ENCODE measurements around the gene AGTRAP. TPM values are rescaled to one million over a fixed set of nuclear protein-coding genes. Genes with fewer than 3 reads are reported as not detected.

The AGTRAP gene
- total and polyA plus RNA-seq, 3 donors from 2014 or later: 49.2 to 75.3 (median 64.1) TPM

- TF ChIP-seq POLR2A (IDR thresholded peaks at IDR 0.05) (no peak), CTCF (IDR thresholded peaks at IDR 0.05) (no peak)
- no peaks in the 10 kb centered on the region for H3K27me3 ChIP-seq
- intact Hi-C loops (cut with DNase I; ENCODE audit: low total_unique reads): no loop called here
- 36 to 66% methylated on average over 14 to 20 of the region's 20 CpGs for WGBS, 2 donors
- H3K4me1 ChIP-seq: peaks cover 50% of the 10 kb centered on the region
- no peak for DNase-seq
- H3K4me3 ChIP-seq: no peak overlapping the region
- H3K36me3 ChIP-seq (ENCODE audit: low read depth, missing control alignments): no peaks in the 10 kb centered on the region
- no peaks in the 10 kb centered on the region for H3K9me3 ChIP-seq
- H3K27ac ChIP-seq: peak overlapping the region; percentile 96
Measured at GRCh38 chr1:11790101-11790879, 54.4 kb downstream of the AGTRAP start.

GRCh38 chr1:11790880-11791715 lies 55.2 kb downstream of the AGTRAP start:
- Histone ChIP-seq H3K27ac (peak overlapping the region; percentile 96), H3K4me1 (peaks cover 46% of the 10 kb centered on the region), H3K27me3 (no peaks in the 10 kb centered on the region), H3K36me3 (ENCODE audit: low read depth, missing control alignments) (no peaks in the 10 kb centered on the region), H3K9me3 (no peaks in the 10 kb centered on the region), H3K4me3 (no peak overlapping the region)
- intact Hi-C loops (cut with DNase I; ENCODE audit: low total_unique reads): no loop called here
- DNase-seq: peak; percentile 90
- no peak for TF ChIP-seq CTCF (IDR thresholded peaks at IDR 0.05)
- TF ChIP-seq POLR2A (IDR thresholded peaks at IDR 0.05): no peak
- WGBS, 2 donors: 71 to 83% methylated on average over 9 to 19 of the region's 19 CpGs

- Histone ChIP-seq H3K9me3 (no peaks in the 10 kb centered on the region), H3K36me3 (ENCODE audit: low read depth, missing control alignments) (no peaks in the 10 kb centered on the region), H3K27me3 (no peaks in the 10 kb centered on the region), H3K27ac (peak overlapping the region; percentile 96), H3K4me1 (peaks cover 50% of the 10 kb centered on the region), H3K4me3 (no peak overlapping the region)
- DNase-seq: no peak
- TF ChIP-seq CTCF (IDR thresholded peaks at IDR 0.05) (no peak), POLR2A (IDR thresholded peaks at IDR 0.05) (no peak)
- intact Hi-C loops (cut with DNase I; ENCODE audit: low total_unique reads): no loop called here
- WGBS, 2 donors: 90 to 93% methylated on average over 3 to 11 of the region's 11 CpGs
Measured at GRCh38 chr1:11792106-11792505, 56.2 kb downstream of the AGTRAP start.

GRCh38 chr1:11793819-11794218 lies 57.9 kb downstream of the AGTRAP start:
- H3K27me3 ChIP-seq: no peaks in the 10 kb centered on the region
- H3K9me3 ChIP-seq: no peaks in the 10 kb centered on the region
- peaks cover 46% of the 10 kb centered on the region for H3K4me1 ChIP-seq
- no peak for DNase-seq
- TF ChIP-seq POLR2A (IDR thresholded peaks at IDR 0.05) (no peak), CTCF (IDR thresholded peaks at IDR 0.05) (no peak)
- H3K36me3 ChIP-seq (ENCODE audit: low read depth, missing control alignments): no peaks in the 10 kb centered on the region
- intact Hi-C loops (cut with DNase I; ENCODE audit: low total_unique reads): no loop called here
- H3K4me3 ChIP-seq: no peak overlapping the region
- WGBS, 2 donors: 92 to 95% methylated on average over 2 to 13 of the region's 15 CpGs
- peak overlapping the region in 1 of 2 donors; percentile 57 for H3K27ac ChIP-seq
